Activated CD4-positive, alpha-beta T cell treated with anti-CD3 and anti-CD28 coated beads, Interleukin-2, amount 50 U/mL, for 16 hours (primary cell): ENCODE data around the gene LRBA.
"Not testable (repeated sequence)": the region's sequence is repeated elsewhere in the genome, so short reads cannot be mapped to it uniquely, and the experiment has no call there.

Experiments used
- DNase-seq: peaks from one replicate; pipeline ENCODE4 v3.0.0-alpha.2; 2020

The LRBA gene

DNA sequence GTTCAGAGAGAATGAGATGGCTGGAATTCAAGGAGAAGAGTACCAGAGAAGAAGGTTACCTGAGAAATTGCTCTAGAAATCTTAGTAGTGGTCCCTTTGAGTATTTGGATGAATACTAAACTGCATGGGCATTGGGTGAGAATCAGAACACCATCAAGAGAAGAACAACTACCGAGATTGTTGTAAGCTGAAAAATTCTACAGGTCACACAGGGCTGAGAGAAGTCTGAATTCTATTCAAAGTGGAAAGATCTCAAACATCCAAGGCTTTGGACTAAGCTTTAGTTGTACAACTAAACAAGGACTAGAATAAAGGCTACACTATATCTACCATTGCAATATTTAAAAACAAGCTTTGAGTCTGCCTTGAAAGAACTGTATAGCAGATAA, 40.8 kb downstream of the LRBA start:
- no peak for DNase-seq

DNA sequence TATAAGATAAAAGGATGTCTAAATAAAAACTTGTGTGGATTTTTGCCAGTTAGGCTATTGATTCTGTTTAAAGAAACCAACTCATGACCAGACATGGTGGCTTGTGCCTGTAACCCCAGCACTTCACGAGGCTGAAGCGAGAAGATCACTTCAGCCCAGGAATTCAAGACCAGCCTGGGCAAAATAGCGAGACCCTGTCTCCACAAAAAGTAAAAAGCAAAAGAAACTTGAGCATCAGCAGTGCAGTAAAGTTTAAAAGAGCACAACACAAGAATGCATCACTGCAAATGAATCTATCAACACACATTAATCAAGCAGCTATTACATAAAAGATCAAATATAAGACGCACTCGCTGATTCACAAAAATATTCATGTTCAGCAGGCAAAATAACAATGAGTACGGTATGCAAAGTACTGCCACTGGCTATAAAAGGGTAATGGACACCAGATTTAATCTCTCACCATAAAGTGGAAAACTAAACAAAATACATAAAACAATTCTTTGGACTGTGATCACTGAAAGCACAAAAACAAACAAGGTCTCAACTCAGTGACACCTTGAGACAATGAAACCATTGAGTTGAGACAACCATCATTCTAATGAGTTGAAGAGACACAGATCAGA, 41.3 kb downstream of the LRBA start:
- DNase-seq = no peak

DNA sequence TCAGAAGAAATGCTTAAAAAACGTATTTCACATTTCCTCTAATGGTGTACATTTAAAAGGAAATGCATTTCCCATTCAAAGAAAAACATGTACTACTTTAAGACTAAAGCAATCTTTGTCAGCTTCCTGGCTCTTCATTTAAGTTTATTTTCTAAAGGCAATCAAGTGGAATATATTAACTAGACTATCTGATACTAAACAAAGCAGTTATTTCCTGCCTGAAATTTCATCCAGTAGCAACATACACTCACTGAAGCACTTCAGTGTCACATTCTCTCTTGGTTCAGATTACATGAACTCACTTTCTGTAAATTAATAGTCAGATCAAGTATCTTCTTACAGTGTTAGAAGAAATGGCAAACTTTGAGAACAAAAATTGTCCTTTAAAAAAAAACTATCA, 42.5 kb downstream of the LRBA start:
- DNase-seq = no peak

GRCh38 chr4:150971901-150972300, 43.2 kb downstream of the LRBA start:
- no peak for DNase-seq

DNA sequence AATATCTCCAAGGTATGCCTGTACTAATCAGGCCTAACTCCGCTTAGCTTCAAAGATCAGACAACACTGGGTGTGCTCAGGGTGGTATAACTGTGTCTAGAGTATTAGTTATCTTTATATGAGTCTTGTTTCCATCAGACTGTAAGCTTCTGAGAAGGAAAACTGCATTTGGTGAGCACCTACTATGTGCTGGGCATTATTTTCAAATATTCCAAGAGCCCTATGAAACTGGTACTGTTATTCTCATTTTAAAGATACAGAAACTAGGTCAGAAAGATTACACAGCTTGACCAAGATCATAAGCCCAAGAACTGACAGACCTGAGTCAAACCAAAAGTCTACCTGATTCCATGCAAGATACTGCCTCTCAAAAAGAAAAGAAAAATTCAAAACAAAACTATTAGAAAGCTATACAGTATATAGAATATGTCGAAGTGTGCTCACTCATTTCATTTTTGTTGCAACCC, 44.4 kb downstream of the LRBA start:
- DNase-seq = peak; percentile 83

DNA sequence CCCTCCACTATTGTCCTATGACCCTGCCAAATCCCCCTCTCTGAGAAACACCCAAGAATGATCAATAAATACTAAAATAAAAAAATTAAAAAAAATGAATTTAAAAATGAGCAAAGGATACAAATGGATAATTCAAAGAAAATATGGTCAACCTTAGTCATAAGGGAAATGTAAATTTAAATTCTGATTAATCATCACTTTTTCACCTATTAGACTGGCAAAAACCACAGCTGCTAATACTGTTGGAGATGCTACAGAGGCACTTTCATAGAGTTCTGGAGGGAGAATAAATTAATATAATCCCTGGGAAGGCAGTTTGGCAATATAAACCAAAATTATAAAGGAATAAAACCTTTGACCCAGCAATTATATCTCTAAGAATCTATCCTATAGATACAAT, 50.3 kb downstream of the LRBA start:
- DNase-seq = no peak

GRCh38 chr4:150963602-150964345, 51.3 kb downstream of the LRBA start:
- DNase-seq = not testable (repeated sequence)

DNA sequence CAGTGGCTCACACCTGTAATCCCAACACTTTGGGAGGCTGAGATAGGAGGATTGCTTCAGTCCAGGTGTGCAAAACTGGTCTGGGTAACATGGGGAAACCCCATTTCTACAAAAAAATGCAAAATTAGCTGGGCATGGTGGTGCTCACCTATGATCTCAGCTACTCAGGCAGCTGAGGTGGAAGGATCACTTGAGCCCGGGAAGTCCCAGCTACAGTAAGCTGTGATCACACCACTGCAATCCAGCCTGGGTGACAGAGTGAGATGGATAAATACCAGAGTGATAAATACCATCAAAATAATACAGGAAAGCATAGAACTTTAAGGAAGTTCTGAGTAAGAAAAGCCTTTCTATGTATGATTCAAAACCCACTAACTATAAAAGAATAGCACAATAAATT, 52.8 kb downstream of the LRBA start:
- peak; percentile 41 for DNase-seq

DNA sequence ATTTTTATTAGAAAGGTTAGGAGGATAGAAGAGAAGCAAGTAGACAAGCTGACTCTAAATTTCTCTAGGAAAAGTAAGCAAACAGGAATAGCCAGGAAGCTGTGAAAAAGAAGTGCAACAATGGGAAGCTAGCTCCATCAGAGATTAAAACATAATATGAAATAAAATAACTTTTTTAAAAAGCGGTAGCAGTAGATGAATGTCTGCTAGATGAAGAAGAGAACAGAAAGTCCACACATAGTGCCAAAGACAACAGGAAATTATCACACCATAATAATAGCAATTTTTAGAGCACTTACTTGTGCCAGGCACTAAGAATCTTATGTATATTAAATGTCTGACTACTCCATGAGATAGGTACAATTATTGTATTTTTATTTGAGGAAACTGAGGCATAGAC, 53.5 kb downstream of the LRBA start:
- no peak for DNase-seq

GRCh38 chr4:150960818-150961217, 54.3 kb downstream of the LRBA start:
- DNase-seq = peak; percentile 56

GRCh38 chr4:150960079-150960478, 55.0 kb downstream of the LRBA start:
- no peak for DNase-seq

- not testable (repeated sequence) for DNase-seq
Measured at GRCh38 chr4:150957981-150958380, 57.1 kb downstream of the LRBA start.

DNA sequence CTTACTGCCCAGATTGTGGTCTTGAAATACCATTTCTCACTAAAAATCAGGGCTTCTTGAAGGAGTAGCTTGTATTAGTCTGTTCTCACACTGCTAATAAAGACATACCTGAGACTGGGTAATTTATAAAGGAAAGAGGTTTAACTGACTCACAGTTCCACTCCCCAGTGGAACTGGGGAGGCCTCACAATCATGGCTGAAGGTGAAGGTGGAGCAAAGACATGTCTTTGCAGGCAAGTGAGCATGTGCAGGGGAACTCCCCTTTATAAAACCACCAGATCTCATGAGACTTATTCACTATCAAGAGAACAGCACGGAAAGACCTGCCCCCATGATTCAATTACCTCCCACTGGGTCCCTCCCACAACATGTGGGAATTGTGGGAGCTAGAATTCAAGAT, 58.0 kb downstream of the LRBA start:
- not testable (repeated sequence) for DNase-seq

DNA sequence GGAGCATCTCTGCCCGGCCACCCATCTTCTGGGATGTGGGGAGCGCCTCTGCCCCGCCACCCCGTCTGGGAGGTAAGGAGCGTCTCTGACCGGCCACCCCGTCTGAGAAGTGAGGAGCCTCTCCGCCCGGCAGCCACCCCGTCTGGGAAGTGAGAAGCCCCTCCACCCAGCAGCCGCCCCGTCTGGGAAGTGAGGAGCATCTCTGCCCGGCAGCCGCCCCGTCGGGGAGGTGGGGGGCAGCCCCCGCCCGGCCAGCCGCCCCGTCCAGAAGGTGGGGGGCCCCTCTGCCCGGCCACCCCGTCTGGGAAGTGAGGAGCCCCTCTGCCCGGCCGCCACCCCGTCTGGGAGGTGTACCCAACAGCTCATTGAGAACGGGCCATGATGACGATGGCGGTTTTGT, 61.2 kb downstream of the LRBA start:
- DNase-seq = not testable (repeated sequence)

DNA sequence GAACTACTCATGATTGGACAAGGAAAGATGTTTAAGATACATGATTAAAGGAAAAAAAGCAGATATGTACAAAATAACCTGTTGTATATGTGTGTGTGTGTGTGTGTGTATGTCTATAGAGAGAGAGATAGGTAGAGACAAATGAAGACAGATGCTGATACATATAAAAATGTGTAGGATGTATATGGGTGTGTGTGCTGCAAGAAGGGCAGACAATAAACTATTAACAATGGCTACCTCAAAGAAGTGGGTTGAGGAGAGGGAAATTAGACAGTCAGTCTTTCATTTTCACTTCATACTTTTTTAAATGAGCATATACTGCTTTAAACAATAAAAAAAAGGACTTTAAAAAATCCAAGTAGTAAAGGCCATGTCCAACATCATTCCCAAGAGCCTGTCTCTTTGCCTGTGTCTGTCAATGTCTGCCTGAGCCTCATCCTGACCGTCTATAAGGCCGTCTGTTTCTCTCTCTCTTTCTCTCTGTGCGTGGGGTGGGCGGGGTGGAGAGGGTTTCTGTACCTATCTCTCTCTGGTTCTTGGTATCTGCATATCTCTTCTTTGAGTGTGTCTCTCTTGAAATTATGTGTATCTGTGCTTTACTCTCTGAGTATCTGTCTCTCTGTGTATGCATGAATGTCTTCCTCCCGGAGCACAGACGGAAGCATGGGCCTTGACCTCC, 62.8 kb downstream of the LRBA start:
- DNase-seq = no peak

DNA sequence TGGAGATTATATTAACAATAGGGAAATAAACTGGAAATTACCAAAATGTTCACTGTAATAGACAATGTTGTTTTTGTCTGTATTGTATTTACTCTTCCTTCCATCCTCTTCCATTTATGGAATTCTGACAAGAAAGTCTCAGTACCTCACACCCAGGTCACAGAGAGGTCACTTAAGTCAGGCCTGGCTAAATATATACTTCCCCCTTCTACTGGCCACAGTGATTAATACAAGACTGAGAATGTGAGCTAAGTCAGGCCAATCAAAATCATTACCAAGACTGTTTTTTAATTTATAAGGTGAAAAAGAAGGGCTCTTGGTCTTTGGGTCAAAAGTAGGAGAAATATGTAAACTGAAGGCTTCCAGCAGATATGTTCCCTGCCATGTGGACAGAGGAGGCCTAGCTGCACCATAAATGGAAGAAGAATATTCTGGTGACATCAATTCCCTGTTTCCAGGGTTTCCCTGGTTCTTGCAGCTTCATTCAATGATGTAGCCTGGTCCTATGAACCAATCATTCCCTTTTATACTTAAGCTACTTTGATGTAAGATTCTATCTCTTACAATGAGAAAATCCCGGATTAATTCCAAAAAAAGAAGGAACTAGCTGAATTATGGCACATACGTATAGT, 64.3 kb downstream of the LRBA start:
- no peak for DNase-seq

DNA sequence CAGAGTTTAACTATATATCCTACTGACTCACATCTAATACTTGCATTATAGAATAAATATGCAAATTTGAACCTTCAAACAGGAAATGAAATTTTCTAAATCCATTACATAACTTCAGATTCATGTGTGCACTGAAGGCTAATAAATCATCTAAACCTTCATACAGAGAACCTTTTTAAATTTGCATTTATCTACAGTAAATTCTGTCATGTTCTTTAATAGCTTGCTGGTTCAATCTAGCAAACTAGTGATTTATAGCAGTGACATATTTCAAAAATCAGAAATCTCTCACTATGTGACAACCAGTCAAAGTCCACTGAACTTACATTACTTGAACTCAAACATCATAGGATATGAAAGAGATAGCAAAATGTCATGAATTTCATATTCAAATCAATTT, 65.1 kb downstream of the LRBA start:
- no peak for DNase-seq

GRCh38 chr4:150949342-150949741, 65.7 kb downstream of the LRBA start:
- no peak for DNase-seq

DNA sequence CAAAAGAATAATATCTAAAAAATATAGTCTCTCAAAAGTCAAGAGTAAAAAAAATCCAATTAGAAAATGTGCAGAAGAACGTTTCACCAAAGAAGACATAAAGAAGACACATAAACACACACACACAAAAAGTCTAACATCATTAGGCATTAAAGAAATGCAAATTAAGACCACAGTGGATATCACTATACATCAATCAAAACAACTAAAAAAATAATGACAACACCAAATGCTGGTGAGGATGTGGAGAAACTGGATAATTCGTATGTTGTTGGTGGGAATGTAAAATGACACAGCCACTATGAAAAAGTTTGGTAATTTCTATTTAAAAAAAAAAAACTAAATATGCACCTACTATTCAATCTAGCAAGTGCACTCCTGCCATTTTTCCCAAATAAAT, 66.4 kb downstream of the LRBA start:
- no peak for DNase-seq

GRCh38 chr4:150948074-150948473, 67.0 kb downstream of the LRBA start:
- DNase-seq = no peak

DNA sequence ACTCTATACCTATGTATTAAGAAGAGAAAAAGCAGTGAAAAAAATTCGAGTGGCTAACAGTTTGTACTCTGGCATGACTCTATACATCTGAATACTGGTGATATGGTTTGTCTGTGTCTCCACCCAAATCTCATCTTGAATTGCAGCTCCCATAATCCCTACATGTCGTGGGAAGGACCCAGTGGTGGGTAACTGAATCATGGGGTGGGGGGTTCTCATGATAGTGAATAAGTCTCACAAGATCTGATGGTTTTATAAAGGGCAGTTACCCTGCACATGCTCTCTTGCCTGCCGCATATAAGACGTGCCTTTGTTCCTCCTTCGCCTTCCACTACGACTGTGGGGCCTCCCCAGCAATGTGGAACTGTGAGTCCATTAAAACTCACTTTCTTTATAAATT, 70.4 kb downstream of the LRBA start:
- no peak for DNase-seq

- DNase-seq = peak; percentile 63
Measured at GRCh38 chr4:150943818-150944217, 71.3 kb downstream of the LRBA start.

DNA sequence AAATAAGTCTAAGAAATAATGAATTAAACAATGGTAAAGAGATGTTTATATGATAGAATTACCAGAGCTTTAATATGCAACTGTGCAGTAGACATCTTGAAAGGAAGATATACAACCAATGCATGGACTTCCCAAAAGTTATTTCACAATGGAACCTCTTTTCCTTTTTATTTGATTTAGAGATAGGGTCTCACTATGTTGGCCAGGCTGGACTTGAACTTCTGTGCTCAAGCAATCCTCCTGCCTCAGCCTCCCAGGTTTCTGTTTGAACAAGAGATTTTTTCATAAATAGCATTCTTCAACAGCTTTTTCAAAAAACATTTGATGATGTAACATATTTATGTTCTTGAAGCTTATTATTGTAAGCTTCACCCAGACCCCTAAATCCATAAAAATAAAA, 72.0 kb downstream of the LRBA start:
- DNase-seq = no peak

- no peak for DNase-seq
Measured at GRCh38 chr4:150942539-150942938, 72.5 kb downstream of the LRBA start.
